AG09309 (cell line): ENCODE measurements around the gene AKIRIN2.

Source experiments
- DNase-seq: peaks from one replicate; pipeline ENCODE4 v3.0.0-alpha.2; 2010; ENCODE audit warnings: low read depth
- H3K4me3 ChIP-seq: 2 replicates; pipeline ENCODE4 v1.5.1; 2011; ENCODE audit warnings: mild to moderate bottlenecking, low read depth, low read length, moderate library complexity; ENCODE audit not compliant: control insufficient read depth
- TF ChIP-seq, protein P1 (sequence below): IDR thresholded peaks from 2 replicates; pipeline ENCODE4 v1.5.1; 2011; ENCODE audit warnings: mild to moderate bottlenecking, low read depth, low read length, inconsistent platforms; ENCODE audit not compliant: insufficient read depth, control insufficient read depth; ENCODE audit errors: missing control alignments

Gene AKIRIN2

DNA sequence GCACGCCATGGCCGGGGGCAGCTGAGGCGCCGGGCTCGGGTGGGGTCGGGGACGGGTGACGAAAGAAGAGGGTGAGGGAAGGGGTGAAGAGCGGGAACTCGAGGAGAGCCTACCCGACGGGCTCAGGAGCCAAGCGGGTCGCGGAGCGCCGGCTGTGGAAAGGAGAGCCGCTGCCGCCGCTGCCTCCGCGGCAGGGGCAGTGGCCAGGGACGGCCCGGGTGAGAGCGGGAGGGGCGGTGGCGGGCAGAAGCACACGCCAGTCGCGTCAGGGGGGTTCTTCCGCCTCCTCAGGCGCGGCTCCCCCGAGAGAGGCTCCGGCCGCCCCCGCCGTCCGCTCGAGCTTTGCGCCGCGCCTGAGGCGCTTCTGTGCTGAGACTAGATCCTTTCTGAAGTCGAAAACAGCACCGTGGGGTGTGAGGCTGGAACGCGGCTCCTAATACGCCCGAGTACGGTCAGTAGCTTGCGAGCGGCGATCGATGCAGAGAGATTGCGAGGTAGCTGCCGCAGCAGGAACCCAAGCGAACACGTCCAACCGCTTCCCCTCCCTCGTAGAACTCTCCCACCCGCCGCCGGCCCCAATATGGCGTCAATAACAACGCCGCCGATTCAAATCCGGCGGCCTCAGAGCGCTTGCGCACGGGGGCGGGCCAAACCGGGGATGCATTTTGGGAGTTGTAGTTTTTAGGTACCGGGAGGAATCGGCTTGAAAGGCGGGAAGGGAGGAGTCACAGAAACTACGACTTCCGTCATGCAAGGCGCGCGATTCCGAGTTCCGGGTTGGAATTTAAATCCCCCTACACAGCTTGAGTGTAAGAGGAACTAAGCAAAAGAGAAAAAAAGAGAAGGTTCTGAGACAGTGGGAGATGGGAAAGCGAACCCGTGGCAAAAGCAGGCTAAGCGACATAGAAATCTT, at the start of gene AKIRIN2:
Gene AKIRIN2, minus strand, starts transcription at position 558 of the 913 bp plus-strand sequence. Its CDS starts 549 bp downstream, at position 9.
- TF ChIP-seq, protein P1, sequence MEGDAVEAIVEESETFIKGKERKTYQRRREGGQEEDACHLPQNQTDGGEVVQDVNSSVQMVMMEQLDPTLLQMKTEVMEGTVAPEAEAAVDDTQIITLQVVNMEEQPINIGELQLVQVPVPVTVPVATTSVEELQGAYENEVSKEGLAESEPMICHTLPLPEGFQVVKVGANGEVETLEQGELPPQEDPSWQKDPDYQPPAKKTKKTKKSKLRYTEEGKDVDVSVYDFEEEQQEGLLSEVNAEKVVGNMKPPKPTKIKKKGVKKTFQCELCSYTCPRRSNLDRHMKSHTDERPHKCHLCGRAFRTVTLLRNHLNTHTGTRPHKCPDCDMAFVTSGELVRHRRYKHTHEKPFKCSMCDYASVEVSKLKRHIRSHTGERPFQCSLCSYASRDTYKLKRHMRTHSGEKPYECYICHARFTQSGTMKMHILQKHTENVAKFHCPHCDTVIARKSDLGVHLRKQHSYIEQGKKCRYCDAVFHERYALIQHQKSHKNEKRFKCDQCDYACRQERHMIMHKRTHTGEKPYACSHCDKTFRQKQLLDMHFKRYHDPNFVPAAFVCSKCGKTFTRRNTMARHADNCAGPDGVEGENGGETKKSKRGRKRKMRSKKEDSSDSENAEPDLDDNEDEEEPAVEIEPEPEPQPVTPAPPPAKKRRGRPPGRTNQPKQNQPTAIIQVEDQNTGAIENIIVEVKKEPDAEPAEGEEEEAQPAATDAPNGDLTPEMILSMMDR = no peak
- H3K4me3 ChIP-seq = peak within 1 kb of the TSS; percentile 61
- DNase-seq = peak; percentile 96

- no peak for DNase-seq
- TF ChIP-seq, protein P1 = no peak
- no peak overlapping the region for H3K4me3 ChIP-seq
Measured at GRCh38 chr6:87747646-87748045, 45.6 kb upstream of the AKIRIN2 start.

- H3K4me3 ChIP-seq = no peak overlapping the region
- TF ChIP-seq, protein P1 = no peak
- DNase-seq = no peak
Measured at GRCh38 chr6:87745966-87746721, 44.1 kb upstream of the AKIRIN2 start.

- no peak for DNase-seq
- TF ChIP-seq, protein P1 = no peak
- no peak overlapping the region for H3K4me3 ChIP-seq
Measured at GRCh38 chr6:87743454-87743853, 41.4 kb upstream of the AKIRIN2 start.

- TF ChIP-seq, protein P1 = no peak
- no peak overlapping the region for H3K4me3 ChIP-seq
- DNase-seq = no peak
Measured at GRCh38 chr6:87742106-87742505, 40.1 kb upstream of the AKIRIN2 start.

DNA sequence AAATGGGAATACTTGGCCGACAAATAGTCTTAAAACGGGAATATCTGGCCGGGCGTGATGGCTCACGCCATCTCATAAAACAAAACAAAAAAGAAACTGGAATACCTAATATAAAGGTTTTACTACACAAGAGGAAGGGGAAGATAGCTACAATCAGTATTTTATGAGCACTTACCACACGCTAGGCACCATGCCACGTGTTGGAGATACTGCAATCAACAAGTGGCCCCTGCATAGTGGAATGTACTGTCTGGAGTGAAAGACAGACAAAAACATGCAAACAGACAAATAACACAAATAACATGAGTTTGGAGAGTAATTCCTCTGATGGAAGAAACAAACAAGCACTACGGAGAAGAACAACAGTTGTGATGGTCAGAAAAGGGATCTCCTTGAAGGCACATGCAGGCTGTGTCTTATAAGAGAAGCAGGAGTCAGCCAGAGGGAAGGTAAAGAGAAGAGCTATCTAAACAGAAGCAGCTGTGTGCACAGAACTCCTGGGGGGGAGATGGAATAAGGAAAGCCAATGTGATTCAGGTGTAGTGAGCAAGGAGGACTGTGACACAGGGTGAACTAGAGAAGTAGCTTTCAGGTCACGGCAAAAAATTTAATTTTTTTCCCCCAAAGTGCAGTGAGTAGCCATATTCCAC, 39.1 kb upstream of the AKIRIN2 start:
- no peak overlapping the region for H3K4me3 ChIP-seq
- DNase-seq = no peak
- TF ChIP-seq, protein P1 = no peak
